ENCODE measurements around the gene DOLPP1. TPM values are rescaled to one million over a fixed set of nuclear protein-coding genes. Genes with fewer than 3 reads are reported as not detected.

The DOLPP1 gene
- total RNA-seq, 1 donor: 12.4 TPM

GRCh38 chr9:129093602-129094386, 12.9 kb downstream of the DOLPP1 start:
- no peak for TF ChIP-seq CTCF (IDR thresholded peaks at IDR 0.05; ENCODE audit: insufficient read depth, low read length)
- DNase-seq (ENCODE audit: low read depth): no peak
- H3K4me3 ChIP-seq (ENCODE audit: low read depth, low read length): no peak overlapping the region

GRCh38 chr9:129094387-129095169, 13.7 kb downstream of the DOLPP1 start:
- H3K4me3 ChIP-seq (ENCODE audit: low read depth, low read length): no peak overlapping the region
- no peak for DNase-seq (ENCODE audit: low read depth)
- no peak for TF ChIP-seq CTCF (IDR thresholded peaks at IDR 0.05; ENCODE audit: insufficient read depth, low read length)

GRCh38 chr9:129095170-129095667, 14.3 kb downstream of the DOLPP1 start:
- no peak for TF ChIP-seq CTCF (IDR thresholded peaks at IDR 0.05; ENCODE audit: insufficient read depth, low read length)
- no peak for DNase-seq (ENCODE audit: low read depth)
- no peak overlapping the region for H3K4me3 ChIP-seq (ENCODE audit: low read depth, low read length)

GRCh38 chr9:129095908-129096307, 15.0 kb downstream of the DOLPP1 start:
- H3K4me3 ChIP-seq (ENCODE audit: low read depth, low read length): no peak overlapping the region
- no peak for TF ChIP-seq CTCF (IDR thresholded peaks at IDR 0.05; ENCODE audit: insufficient read depth, low read length)
- DNase-seq (ENCODE audit: low read depth): no peak

- no peak for DNase-seq (ENCODE audit: low read depth)
- no peak for TF ChIP-seq CTCF (IDR thresholded peaks at IDR 0.05; ENCODE audit: insufficient read depth, low read length)
- H3K4me3 ChIP-seq (ENCODE audit: low read depth, low read length): no peak overlapping the region
Measured at GRCh38 chr9:129097671-129098306, 16.9 kb downstream of the DOLPP1 start.

GRCh38 chr9:129098328-129098727, 17.4 kb downstream of the DOLPP1 start:
- DNase-seq (ENCODE audit: low read depth): no peak
- TF ChIP-seq CTCF (IDR thresholded peaks at IDR 0.05; ENCODE audit: insufficient read depth, low read length): no peak

More at GRCh38 chr9:129098328-129098727, 17.4 kb downstream of the DOLPP1 start:
- H3K4me3 ChIP-seq (ENCODE audit: low read depth, low read length): no peak overlapping the region
